ENCODE measurements around the gene C16orf46. TPM values are rescaled to one million over a fixed set of nuclear protein-coding genes. Genes with fewer than 3 reads are reported as not detected.

Gene C16orf46
- total and polyA plus RNA-seq, 9 of the 15 experiments (the other 6 are each of a cell fraction or from before 2014, with no cell fraction given) = 0.10 to 0.98 (median 0.41) TPM; not detected in 1

DNA sequence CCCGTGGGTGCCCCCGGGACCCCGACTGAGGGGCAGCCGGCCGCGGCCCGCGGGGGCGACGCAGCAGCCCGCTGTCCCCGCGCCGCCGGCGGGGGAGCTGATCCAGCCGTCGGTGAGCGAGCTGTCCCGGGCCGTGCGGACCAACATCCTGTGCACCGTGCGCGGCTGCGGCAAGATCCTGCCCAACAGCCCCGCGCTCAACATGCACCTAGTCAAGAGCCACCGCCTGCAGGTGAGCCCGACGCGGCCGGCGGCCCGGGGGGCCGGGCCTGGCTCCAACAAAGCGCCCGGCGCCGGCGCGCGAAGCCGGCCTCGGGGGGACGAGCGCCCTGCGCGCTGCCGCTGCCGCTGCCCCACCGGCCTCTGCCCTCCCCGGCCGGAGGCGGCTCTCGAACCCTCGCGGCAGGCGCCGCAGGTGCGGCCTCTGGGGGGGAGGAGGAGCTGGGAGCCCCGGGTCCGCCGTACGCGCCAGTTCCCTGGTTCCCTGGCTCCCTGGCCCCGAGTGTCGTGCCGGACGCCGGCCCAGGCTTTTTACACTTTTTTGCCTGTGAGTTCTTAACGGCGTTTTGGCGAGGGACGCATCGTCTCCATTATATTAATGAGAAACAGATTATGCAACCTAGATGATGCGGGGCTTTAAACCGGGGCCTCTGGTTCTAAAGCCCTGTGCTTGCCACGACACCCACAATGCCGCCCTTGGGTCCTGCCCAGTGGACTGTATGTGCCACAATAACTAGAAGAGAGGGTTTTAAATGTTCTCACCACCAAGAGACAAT lies 40.9 kb downstream of the C16orf46 start (continued):
- TF ChIP-seq PHF8 (IDR thresholded peaks at IDR 0.05; ENCODE audit: borderline replicate concordance, low read length) = peak; percentile 71; the same call in 1 of the 2 replicates
- TF ChIP-seq ZC3H4 (CRISPR knock-in tag; IDR thresholded peaks at IDR 0.05; ENCODE audit: borderline replicate concordance) = peak; percentile 55; the same call in 1 of the 2 replicates

GRCh38 chr16:81035398-81035974 lies 41.6 kb downstream of the C16orf46 start, which contains the start of gene ATMIN:
ATMIN (plus strand) TSS chr16:81035842; CDS start chr16:81035871, 29 bp downstream.
- ATAC-seq (peak; percentile 96), DNase-seq (ENCODE audit: extremely low read depth in 1 of 4, low spot score in 3 of 4) (peak; percentile 94 to 98 (median 96)), FAIRE-seq (peak; percentile 26)
- BruUV-seq (replicated peaks) = no TSS peak
- Histone ChIP-seq H3K36me3 (ENCODE audit: control insufficient read depth, insufficient read depth, low read length) (peaks cover 36% of the 10 kb centered on the region), H3K4me3 (peak within 1 kb of the TSS; percentile 86), H3K4me1 (replicated peaks in 1 of 2; ENCODE audit: control insufficient read depth in 2 of 2, insufficient read depth in 2 of 2, low read length in 2 of 2) (peaks cover 9 to 14% of the 10 kb centered on the region in 2 experiments), H3K9me3 (replicated peaks; ENCODE audit: control insufficient read depth, insufficient read depth, low read depth, low read length) (no peaks in the 10 kb centered on the region), H2AFZ (ENCODE audit: low read depth, low read length) (peak within 1 kb of the TSS; percentile 88), H3K4me2 (ENCODE audit: insufficient read depth, low read length) (peak within 1 kb of the TSS; percentile 90), H3K79me2 (ENCODE audit: control insufficient read depth, insufficient read depth, low read length) (peaks cover 28% of the 10 kb centered on the region), H3K9me1 (ENCODE audit: control insufficient read depth, insufficient read depth, low read length) (no peaks in the 10 kb centered on the region), H4K20me1 (replicated peaks; ENCODE audit: control insufficient read depth, insufficient read depth, low read length) (no peaks in the 10 kb centered on the region; the same call in 1 of the 2 replicates), H3K27ac (ENCODE audit: extremely low read depth, low read depth, low read length) (peak within 1 kb of the TSS; percentile 72), H3K9ac (ENCODE audit: insufficient read depth in 1 of 2, low read depth in 2 of 2, low read length in 2 of 2) (peak within 1 kb of the TSS; percentile 69 to 96), H3K27me3 (ENCODE audit: control insufficient read depth in 2 of 2, insufficient read depth in 2 of 2, low read length in 2 of 2) (no peaks in the 10 kb centered on the region)
- intact Hi-C loops (cut with micrococcal nuclease) (loop anchor here (5.0 kb wide), 2 partner anchors 62 to 162 kb away; partner anchors contain the start of gene GCSH), in situ Hi-C loops (cut with MboI) (no loop called here)
- WGBS (ENCODE audit: insufficient coverage, low coverage, missing lambda C conversion rate) = 9% methylated on average over 25 of the region's 54 CpGs
- ChIA-PET POLR2A (interaction anchor here (0.7 to 1.7 kb wide), 6 partner anchors 10 to 236 kb away, joined by 3 to 10 read pairs (median 4); partner anchors contain the start of genes CENPN and CMC2), CTCF (ENCODE audit: low intra/inter-chr PET ratio) (interaction anchor here (0.6 to 1.9 kb wide), 10 partner anchors 19 to 702 kb away, joined by 3 to 6 read pairs (median 4); partner anchors contain the start of gene C16orf46)
- TF ChIP-seq, protein P1, sequence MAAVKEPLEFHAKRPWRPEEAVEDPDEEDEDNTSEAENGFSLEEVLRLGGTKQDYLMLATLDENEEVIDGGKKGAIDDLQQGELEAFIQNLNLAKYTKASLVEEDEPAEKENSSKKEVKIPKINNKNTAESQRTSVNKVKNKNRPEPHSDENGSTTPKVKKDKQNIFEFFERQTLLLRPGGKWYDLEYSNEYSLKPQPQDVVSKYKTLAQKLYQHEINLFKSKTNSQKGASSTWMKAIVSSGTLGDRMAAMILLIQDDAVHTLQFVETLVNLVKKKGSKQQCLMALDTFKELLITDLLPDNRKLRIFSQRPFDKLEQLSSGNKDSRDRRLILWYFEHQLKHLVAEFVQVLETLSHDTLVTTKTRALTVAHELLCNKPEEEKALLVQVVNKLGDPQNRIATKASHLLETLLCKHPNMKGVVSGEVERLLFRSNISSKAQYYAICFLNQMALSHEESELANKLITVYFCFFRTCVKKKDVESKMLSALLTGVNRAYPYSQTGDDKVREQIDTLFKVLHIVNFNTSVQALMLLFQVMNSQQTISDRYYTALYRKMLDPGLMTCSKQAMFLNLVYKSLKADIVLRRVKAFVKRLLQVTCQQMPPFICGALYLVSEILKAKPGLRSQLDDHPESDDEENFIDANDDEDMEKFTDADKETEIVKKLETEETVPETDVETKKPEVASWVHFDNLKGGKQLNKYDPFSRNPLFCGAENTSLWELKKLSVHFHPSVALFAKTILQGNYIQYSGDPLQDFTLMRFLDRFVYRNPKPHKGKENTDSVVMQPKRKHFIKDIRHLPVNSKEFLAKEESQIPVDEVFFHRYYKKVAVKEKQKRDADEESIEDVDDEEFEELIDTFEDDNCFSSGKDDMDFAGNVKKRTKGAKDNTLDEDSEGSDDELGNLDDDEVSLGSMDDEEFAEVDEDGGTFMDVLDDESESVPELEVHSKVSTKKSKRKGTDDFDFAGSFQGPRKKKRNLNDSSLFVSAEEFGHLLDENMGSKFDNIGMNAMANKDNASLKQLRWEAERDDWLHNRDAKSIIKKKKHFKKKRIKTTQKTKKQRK (IDR thresholded peaks at IDR 0.05; ENCODE audit: borderline replicate concordance, low read depth, low read length) = no peak
- TF ChIP-seq XRCC5 (IDR thresholded peaks at IDR 0.05; ENCODE audit: low read depth, low read length) (peak; percentile 91), PHF8 (IDR thresholded peaks at IDR 0.05; ENCODE audit: borderline replicate concordance, low read length) (no peak), DEAF1 (CRISPR knock-in tag; IDR thresholded peaks at IDR 0.05) (peak; percentile 52; the same call in 1 of the 2 replicates), ZNF780A (CRISPR knock-in tag; IDR thresholded peaks at IDR 0.05) (no peak), ZNF175 (CRISPR knock-in tag; IDR thresholded peaks at IDR 0.05; ENCODE audit: low read depth) (no peak), CSDE1 (IDR thresholded peaks at IDR 0.05) (no peak), ZKSCAN3 (CRISPR knock-in tag; IDR thresholded peaks at IDR 0.05) (no peak), ZNF124 (CRISPR knock-in tag; IDR thresholded peaks at IDR 0.05) (no peak), XRCC3 (IDR thresholded peaks at IDR 0.05) (no peak), FOXJ2 (tag; IDR thresholded peaks at IDR 0.05) (no peak), ELF1 (tag; IDR thresholded peaks at IDR 0.05) (peak; percentile 83), NR2C1 (IDR thresholded peaks at IDR 0.05) (no peak), NR2C1 (tag; IDR thresholded peaks at IDR 0.05) (no peak)
